Esophagus (tissue), 2 donors: ENCODE measurements around the gene HOXB9. TPM values are rescaled to one million over a fixed set of nuclear protein-coding genes. Genes with fewer than 3 reads are reported as not detected.

ENCODE experiments used
- H3K27ac ChIP-seq, 2 donors: one replicate each; pipeline ENCODE4 v1.5.1; 2013; ENCODE audit warnings: low read depth in 2 of 2, mild to moderate bottlenecking in 2 of 2, inconsistent platforms in 1 of 2, low read length in 1 of 2, moderate library complexity in 1 of 2
- H3K27me3 ChIP-seq, 2 donors: one replicate each; pipeline ENCODE4 v1.6.1; 2013; ENCODE audit warnings: low read length in 2 of 2, control low read depth in 1 of 2, mild to moderate bottlenecking in 1 of 2; ENCODE audit not compliant: insufficient read depth in 2 of 2, control insufficient read depth in 1 of 2
- H3K36me3 ChIP-seq, 2 donors: one replicate each; pipeline ENCODE4 v1.6.1; 2013; ENCODE audit warnings: low read length in 1 of 2; ENCODE audit not compliant: control insufficient read depth in 2 of 2, insufficient read depth in 2 of 2
- H3K4me1 ChIP-seq, 2 donors: one replicate each; pipeline ENCODE4 v1.6.1; 2013; ENCODE audit warnings: low read length in 1 of 2; ENCODE audit not compliant: control insufficient read depth in 2 of 2, insufficient read depth in 2 of 2
- H3K4me3 ChIP-seq, 2 donors: one replicate each; pipeline ENCODE4 v1.5.1; 2013; ENCODE audit warnings: low read length in 2 of 2, mild to moderate bottlenecking in 2 of 2, low read depth in 1 of 2, moderate library complexity in 1 of 2
- H3K9me3 ChIP-seq, 2 donors: one replicate each; pipeline ENCODE4 v1.6.1; 2013; ENCODE audit warnings: mild to moderate bottlenecking in 2 of 2, low read depth in 1 of 2, low read length in 1 of 2, moderate library complexity in 1 of 2; ENCODE audit not compliant: control insufficient read depth in 2 of 2, insufficient read depth in 1 of 2
- WGBS, 2 donors: extraction: QIAGEN DNeasy Blood & Tissue Kit; methylation state at CpG; one replicate each; pipeline ENCODE4 v1.1.7; 2013; 5-methylcytosine and 5-hydroxymethylcytosine counted together
- polyA plus RNA-seq, 2 donors: library from polyadenylated mRNA; stranded (reverse); fragments of 200-250 nt; gene quantifications; one replicate each; pipeline ENCODE4 v1.2.3, GENCODE V29; 2013
- donor health status: healthy with polysubstance abuse.
- donor health status: Bipolar disorder and iron deficiency.

HOXB9 gene
- polyA plus RNA-seq, 2 donors = 0.02 TPM; not detected in 1

- Histone ChIP-seq H3K27ac (no peak overlapping the region), H3K36me3 (no peaks in the 10 kb centered on the region), H3K4me3 (no peak overlapping the region), H3K9me3 (no peaks in the 10 kb centered on the region), H3K4me1 (peaks cover 0 to 1% of the 10 kb centered on the region in 2 donors), H3K27me3 (peaks cover 0 to 5% of the 10 kb centered on the region in 2 donors)
- 75 to 81% methylated on average over 2 of the region's 2 CpGs for WGBS, 2 donors
These were observed 38.1 kb downstream of the HOXB9 start for GRCh38 chr17:48588074-48588415.

- Histone ChIP-seq H3K4me1 (no peaks in the 10 kb centered on the region), H3K27ac (no peak overlapping the region), H3K4me3 (no peak overlapping the region), H3K9me3 (no peaks in the 10 kb centered on the region), H3K36me3 (no peaks in the 10 kb centered on the region), H3K27me3 (peaks cover 0 to 3% of the 10 kb centered on the region in 2 donors)
- 55 to 78% methylated on average over 5 of the region's 5 CpGs for WGBS, 2 donors
These were observed 38.7 kb downstream of the HOXB9 start for GRCh38 chr17:48587276-48588073.

- no peaks in the 10 kb centered on the region for H3K27me3 ChIP-seq
- WGBS, 2 donors = 39 to 49% methylated on average over 34 of the region's 34 CpGs
- peak overlapping the region; percentile 36 to 66 for H3K27ac ChIP-seq
- H3K4me1 ChIP-seq = no peaks in the 10 kb centered on the region
- H3K9me3 ChIP-seq = no peaks in the 10 kb centered on the region
- peak overlapping the region in 1 of 2 donors; percentile 69 for H3K4me3 ChIP-seq
- H3K36me3 ChIP-seq = no peaks in the 10 kb centered on the region
These were observed 39.6 kb downstream of the HOXB9 start for GRCh38 chr17:48586355-48587258.

DNA sequence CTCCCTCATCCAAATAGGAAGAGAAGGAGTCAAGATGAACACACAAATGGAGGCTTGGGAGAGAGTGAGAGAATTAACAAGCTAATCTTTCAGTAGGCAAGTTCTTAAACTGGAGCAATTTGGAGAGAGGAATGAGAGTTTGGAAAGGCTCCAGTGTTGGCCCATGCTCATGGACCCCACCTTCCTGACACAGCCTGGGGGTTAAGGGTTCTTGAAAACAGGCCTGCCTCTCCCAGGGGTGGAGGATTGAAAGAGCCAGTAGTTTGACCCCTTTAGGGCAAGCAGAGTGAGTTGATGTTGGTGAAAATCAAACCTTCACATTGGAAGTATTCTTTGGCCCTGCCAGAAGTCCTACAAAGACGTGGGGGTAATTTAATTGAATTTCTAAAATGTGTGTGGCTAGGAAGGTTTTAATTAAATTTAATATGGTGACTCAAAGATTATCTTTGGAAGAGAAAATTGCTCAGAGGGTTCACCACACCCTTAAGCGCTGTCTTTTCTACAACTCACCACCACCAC is 41.9 kb downstream of the HOXB9 start:
- WGBS, 2 donors = 39 to 42% methylated on average over 2 of the region's 2 CpGs
- Histone ChIP-seq H3K36me3 (no peaks in the 10 kb centered on the region), H3K27me3 (no peaks in the 10 kb centered on the region), H3K4me3 (no peak overlapping the region), H3K4me1 (no peaks in the 10 kb centered on the region), H3K27ac (no peak overlapping the region), H3K9me3 (no peaks in the 10 kb centered on the region)

DNA sequence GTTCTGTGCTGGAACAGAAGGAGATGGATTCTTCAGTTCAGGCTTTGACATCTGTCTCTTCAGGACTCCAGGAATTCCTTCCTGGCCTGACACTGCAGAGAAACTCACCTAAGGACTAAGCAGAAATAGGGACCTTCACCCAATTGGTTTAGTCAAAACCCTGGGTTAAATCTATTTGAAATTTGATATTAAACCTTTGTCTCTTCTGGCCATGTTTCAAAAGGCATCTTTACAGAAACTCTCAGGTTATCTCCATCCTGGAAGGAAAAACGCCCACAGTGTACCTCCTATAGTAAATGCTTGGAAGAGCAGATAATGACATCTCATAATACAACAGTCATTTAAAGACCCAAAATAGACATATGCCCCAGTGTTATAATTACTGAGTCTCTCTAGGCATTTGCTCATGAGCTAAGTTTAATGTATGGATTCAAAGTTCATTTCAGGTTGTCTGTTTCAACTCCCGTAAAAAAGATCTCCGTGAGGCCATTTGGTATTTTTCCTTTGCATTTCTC is 42.4 kb downstream of the HOXB9 start:
- Histone ChIP-seq H3K27me3 (no peaks in the 10 kb centered on the region), H3K9me3 (no peaks in the 10 kb centered on the region), H3K4me1 (no peaks in the 10 kb centered on the region), H3K27ac (peak overlapping the region in 1 of 2 donors; percentile 1), H3K4me3 (no peak overlapping the region), H3K36me3 (no peaks in the 10 kb centered on the region)
- WGBS, 2 donors = 64 to 66% methylated on average over 3 of the region's 3 CpGs

DNA sequence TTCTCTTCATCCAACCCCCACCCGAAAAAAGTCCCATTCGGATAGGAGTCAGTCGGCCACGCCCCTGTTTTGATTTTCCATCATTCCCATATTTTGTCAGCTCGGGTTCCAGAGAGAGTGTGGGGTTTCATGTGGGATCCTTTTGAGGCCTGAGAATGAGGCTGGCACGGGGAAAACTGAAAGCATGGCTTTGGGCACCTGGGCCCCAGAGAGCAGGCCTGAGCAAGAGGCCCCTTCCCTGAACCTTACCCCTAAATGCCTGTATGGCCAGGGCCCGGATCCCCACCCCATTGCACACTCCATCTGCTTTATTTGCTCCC is 43.4 kb downstream of the HOXB9 start:
- no peak overlapping the region for H3K4me3 ChIP-seq
- no peaks in the 10 kb centered on the region for H3K9me3 ChIP-seq
- H3K27me3 ChIP-seq = no peaks in the 10 kb centered on the region
- H3K4me1 ChIP-seq = no peaks in the 10 kb centered on the region
- H3K36me3 ChIP-seq = no peaks in the 10 kb centered on the region
- H3K27ac ChIP-seq = peak overlapping the region; percentile 75 to 92
- WGBS, 2 donors = 28 to 38% methylated on average over 7 of the region's 7 CpGs

- Histone ChIP-seq H3K27me3 (no peaks in the 10 kb centered on the region), H3K4me1 (no peaks in the 10 kb centered on the region), H3K4me3 (peak overlapping the region in 1 of 2 donors; percentile 32), H3K36me3 (no peaks in the 10 kb centered on the region), H3K9me3 (no peaks in the 10 kb centered on the region), H3K27ac (peak overlapping the region; percentile 84 to 92)
- WGBS, 2 donors = 39 to 53% methylated on average over 26 of the region's 26 CpGs
These were observed 46.2 kb downstream of the HOXB9 start for GRCh38 chr17:48579760-48580554.

DNA sequence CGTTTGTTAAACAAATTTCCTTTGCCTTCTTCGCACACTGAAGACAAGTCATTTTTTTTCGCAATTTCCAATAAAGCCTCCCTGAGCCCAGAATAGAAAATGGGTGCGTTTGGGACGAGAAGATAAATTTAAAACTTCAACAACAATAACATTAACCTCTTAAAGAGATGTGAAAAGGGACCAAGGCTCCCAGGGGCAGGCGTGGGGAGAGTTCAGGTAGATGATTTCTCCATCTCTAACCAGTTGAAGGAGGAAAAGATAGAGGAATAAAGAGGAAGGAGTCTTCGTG is 46.7 kb downstream of the HOXB9 start:
- H3K9me3 ChIP-seq = no peaks in the 10 kb centered on the region
- no peaks in the 10 kb centered on the region for H3K4me1 ChIP-seq
- H3K27me3 ChIP-seq = no peaks in the 10 kb centered on the region
- 34 to 48% methylated on average over 7 of the region's 7 CpGs for WGBS, 2 donors
- peak overlapping the region in 1 of 2 donors; percentile 57 for H3K4me3 ChIP-seq
- H3K27ac ChIP-seq = peak overlapping the region; percentile 92 to 94
- no peaks in the 10 kb centered on the region for H3K36me3 ChIP-seq
